Effector memory CD4-positive, alpha-beta T cell (primary cell): ENCODE measurements around the gene PLP2.

ENCODE experiments used
- DNase-seq, 3 donors: peaks; one replicate each; pipeline ENCODE4 v3.0.0-alpha.2; 2020
- H3K27ac ChIP-seq: 2 replicates; pipeline ENCODE4 v1.7.0; 2013; ENCODE audit warnings: mild to moderate bottlenecking, low read length, moderate library complexity; ENCODE audit not compliant: insufficient read depth, poor library complexity, severe bottlenecking
- H3K27me3 ChIP-seq: replicated peaks from 2 replicates; pipeline ENCODE4 v1.7.0; 2013; ENCODE audit warnings: mild to moderate bottlenecking, low read length; ENCODE audit not compliant: insufficient read depth, control insufficient read depth, poor library complexity, severe bottlenecking
- H3K36me3 ChIP-seq: 2 replicates; pipeline ENCODE4 v1.7.0; 2013; ENCODE audit warnings: mild to moderate bottlenecking, low read length, moderate library complexity; ENCODE audit not compliant: control insufficient read depth, insufficient read depth
- H3K4me1 ChIP-seq: 2 replicates; pipeline ENCODE4 v1.7.0; 2013; ENCODE audit warnings: low read length, mild to moderate bottlenecking; ENCODE audit not compliant: control insufficient read depth, insufficient read depth, poor library complexity, severe bottlenecking
- H3K4me3 ChIP-seq: 2 replicates; pipeline ENCODE4 v1.7.0; 2013; ENCODE audit warnings: low read length, low read depth, mild to moderate bottlenecking; ENCODE audit not compliant: insufficient read depth, poor library complexity, severe bottlenecking
- H3K9me3 ChIP-seq: 2 replicates; pipeline ENCODE4 v1.7.0; 2013; ENCODE audit warnings: mild to moderate bottlenecking, low read length, moderate library complexity; ENCODE audit not compliant: control insufficient read depth

The PLP2 gene

GRCh38 chrX:49208399-49208798, 36.7 kb downstream of the PLP2 start:
- Histone ChIP-seq H3K27me3 (no peaks in the 10 kb centered on the region), H3K36me3 (no peaks in the 10 kb centered on the region), H3K9me3 (no peaks in the 10 kb centered on the region), H3K4me1 (no peaks in the 10 kb centered on the region), H3K27ac (no peak overlapping the region), H3K4me3 (no peak overlapping the region)
- DNase-seq, result no peak

DNA sequence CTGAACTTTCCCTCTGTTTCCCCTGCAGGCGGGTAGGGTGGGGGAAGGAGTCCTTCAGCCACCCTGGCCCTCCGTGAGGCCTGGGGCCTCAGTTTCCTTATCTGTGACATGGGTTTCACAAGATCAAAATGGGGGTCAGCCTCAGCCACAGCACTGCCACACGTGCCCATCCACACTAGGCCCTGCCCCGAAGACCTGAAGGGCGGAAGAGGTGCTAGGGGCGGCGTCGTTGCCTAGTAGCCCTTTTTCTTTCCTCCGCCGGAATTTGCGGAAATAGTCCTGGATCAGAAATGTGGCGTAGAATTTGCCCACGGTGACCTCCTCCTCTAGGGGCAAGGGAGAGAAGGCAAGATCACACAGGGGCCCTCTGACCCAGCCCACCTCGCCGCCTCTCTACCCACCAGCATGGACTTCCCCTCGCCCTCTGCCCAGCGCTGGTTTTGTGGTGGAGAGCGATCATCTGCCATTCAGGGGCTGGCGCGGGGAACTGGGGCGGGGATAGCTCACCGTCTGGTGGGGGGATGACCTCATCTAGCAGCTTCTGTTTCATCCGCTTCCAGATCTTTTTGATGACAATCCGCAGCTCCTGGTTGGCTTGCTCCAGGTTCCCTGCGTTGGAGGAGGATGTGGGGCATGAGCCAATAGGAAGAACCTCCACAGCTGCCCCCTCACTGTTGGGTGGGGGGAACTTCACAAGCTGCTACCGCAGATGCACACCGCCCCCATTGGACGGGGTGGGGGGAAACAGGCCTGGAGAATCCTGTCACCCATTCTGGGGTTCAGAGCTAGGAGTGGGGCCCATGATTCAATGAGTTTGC, 37.9 kb downstream of the PLP2 start:
- DNase-seq, result no peak
- H3K27me3 ChIP-seq, result no peaks in the 10 kb centered on the region
- H3K4me1 ChIP-seq, result no peaks in the 10 kb centered on the region
- no peak overlapping the region for H3K27ac ChIP-seq
- H3K4me3 ChIP-seq, result no peak overlapping the region
- H3K36me3 ChIP-seq, result no peaks in the 10 kb centered on the region
- H3K9me3 ChIP-seq, result no peaks in the 10 kb centered on the region

DNA sequence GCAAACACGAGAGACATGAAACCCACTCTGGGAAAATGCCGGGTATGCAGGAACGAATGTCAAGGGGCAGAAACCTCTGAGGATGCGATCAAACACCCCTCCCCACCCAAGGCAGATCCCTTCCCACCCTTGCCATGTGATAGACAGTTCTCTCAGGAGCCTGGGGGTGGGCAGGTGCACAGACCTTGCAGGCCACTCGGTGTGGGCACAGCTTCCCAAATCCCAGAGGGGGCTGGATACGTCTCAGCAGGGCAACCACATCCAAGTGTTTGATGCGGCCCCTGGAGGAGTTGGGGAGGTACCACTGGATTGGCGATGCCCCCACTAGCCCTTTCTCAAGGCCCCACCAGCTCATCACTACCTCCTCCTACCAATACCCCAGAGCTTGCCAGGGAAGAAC, 38.7 kb downstream of the PLP2 start:
- Histone ChIP-seq H3K4me1 (no peaks in the 10 kb centered on the region), H3K27me3 (no peaks in the 10 kb centered on the region), H3K9me3 (no peaks in the 10 kb centered on the region), H3K36me3 (no peaks in the 10 kb centered on the region), H3K4me3 (no peak overlapping the region), H3K27ac (no peak overlapping the region)
- DNase-seq, result no peak

- Histone ChIP-seq H3K4me3 (no peak overlapping the region), H3K9me3 (no peaks in the 10 kb centered on the region), H3K27me3 (no peaks in the 10 kb centered on the region), H3K4me1 (no peaks in the 10 kb centered on the region), H3K27ac (no peak overlapping the region), H3K36me3 (no peaks in the 10 kb centered on the region)
- no peak for DNase-seq
Observed at GRCh38 chrX:49211074-49211473, 39.4 kb downstream of the PLP2 start.

GRCh38 chrX:49212209-49212608, 40.5 kb downstream of the PLP2 start:
- no peaks in the 10 kb centered on the region for H3K4me1 ChIP-seq
- no peaks in the 10 kb centered on the region for H3K27me3 ChIP-seq
- H3K4me3 ChIP-seq, result no peak overlapping the region
- no peaks in the 10 kb centered on the region for H3K9me3 ChIP-seq
- H3K27ac ChIP-seq, result no peak overlapping the region
- H3K36me3 ChIP-seq, result no peaks in the 10 kb centered on the region
- DNase-seq, result no peak

DNA sequence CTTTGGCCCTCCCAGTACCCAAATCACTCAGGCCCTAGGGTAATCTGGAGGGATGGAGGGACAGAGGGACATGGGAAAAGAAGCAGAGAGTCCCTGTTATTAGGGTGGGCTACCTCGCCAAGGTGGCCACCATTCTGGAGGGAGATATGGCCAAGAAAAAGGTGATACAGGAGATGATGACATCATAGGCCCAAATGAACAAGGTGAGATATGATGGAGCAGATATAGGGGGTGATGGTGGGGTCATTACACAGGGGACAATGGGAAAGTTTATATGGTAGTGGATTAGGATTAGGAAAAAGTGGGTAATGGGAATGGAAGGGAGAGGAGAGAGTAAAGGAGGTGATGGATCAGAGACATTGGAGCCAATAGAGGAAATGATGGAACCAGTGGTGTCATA, 41.2 kb downstream of the PLP2 start:
- no peak for DNase-seq
- Histone ChIP-seq H3K27me3 (no peaks in the 10 kb centered on the region), H3K36me3 (no peaks in the 10 kb centered on the region), H3K27ac (no peak overlapping the region), H3K4me3 (no peak overlapping the region), H3K9me3 (no peaks in the 10 kb centered on the region), H3K4me1 (no peaks in the 10 kb centered on the region)

GRCh38 chrX:49214416-49214815, 42.7 kb downstream of the PLP2 start:
- Histone ChIP-seq H3K27me3 (no peaks in the 10 kb centered on the region), H3K36me3 (no peaks in the 10 kb centered on the region), H3K27ac (no peak overlapping the region), H3K9me3 (no peaks in the 10 kb centered on the region), H3K4me1 (no peaks in the 10 kb centered on the region), H3K4me3 (no peak overlapping the region)
- DNase-seq, result no peak

GRCh38 chrX:49214996-49215526, 43.4 kb downstream of the PLP2 start:
- no peaks in the 10 kb centered on the region for H3K36me3 ChIP-seq
- no peak for DNase-seq
- H3K27me3 ChIP-seq, result no peaks in the 10 kb centered on the region
- H3K4me3 ChIP-seq, result no peak overlapping the region
- H3K9me3 ChIP-seq, result no peaks in the 10 kb centered on the region
- H3K27ac ChIP-seq, result no peak overlapping the region
- H3K4me1 ChIP-seq, result no peaks in the 10 kb centered on the region

DNA sequence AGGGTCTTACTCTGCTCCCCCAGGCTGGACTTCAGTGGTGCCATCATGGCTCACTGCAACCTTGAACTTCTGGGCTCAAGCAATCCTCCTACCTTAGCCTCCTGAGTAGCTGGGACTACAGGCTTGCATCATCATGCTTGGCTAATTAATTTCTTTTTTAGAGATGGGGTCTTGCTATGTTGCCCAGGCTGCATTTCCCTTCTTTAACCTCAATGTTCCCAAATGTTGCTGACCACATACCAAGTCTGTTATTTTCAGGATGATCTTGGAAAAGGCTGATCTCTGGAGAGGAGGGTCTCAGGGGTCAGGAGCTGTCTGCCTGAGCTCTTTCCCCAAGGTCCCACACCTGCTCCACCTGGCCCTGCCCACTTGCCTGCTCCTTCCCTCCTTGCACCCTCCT, 48.4 kb downstream of the PLP2 start:
- Histone ChIP-seq H3K4me1 (no peaks in the 10 kb centered on the region), H3K36me3 (no peaks in the 10 kb centered on the region), H3K4me3 (no peak overlapping the region), H3K9me3 (no peaks in the 10 kb centered on the region), H3K27ac (no peak overlapping the region), H3K27me3 (no peaks in the 10 kb centered on the region)
- no peak for DNase-seq

GRCh38 chrX:49221868-49222267, 50.2 kb downstream of the PLP2 start:
- Histone ChIP-seq H3K4me1 (no peaks in the 10 kb centered on the region), H3K36me3 (no peaks in the 10 kb centered on the region)

More at GRCh38 chrX:49221868-49222267, 50.2 kb downstream of the PLP2 start:
- DNase-seq, result no peak
- Histone ChIP-seq H3K27me3 (no peaks in the 10 kb centered on the region), H3K4me3 (no peak overlapping the region), H3K27ac (no peak overlapping the region), H3K9me3 (no peaks in the 10 kb centered on the region)
